Tibial nerve (tissue), 4 donors: ENCODE measurements around the gene B3GNT9.
A peak's percentile ranks its signal among the peaks of the same experiment; 100 is the strongest.

Experiments
- CTCF ChIP-seq, 5 experiments: fragments of 200-600 bp in 3 of 5; fragments of 450-650 bp in 2 of 5; sonication (generic) in 3 of 5; IDR thresholded peaks; one replicate each; pipeline ENCODE4 v1.5.1; 2016 to 2019; ENCODE audit warnings: antibody characterized with exemption in 5 of 5, mild to moderate bottlenecking in 3 of 5, moderate library complexity in 2 of 5
- EP300 ChIP-seq, 2 donors: sonication (generic); formaldehyde crosslinking; IDR thresholded peaks; one replicate each; pipeline ENCODE4 v1.6.1; 2017; ENCODE audit warnings: antibody characterized with exemption in 2 of 2, mild to moderate bottlenecking in 1 of 2

DNA sequence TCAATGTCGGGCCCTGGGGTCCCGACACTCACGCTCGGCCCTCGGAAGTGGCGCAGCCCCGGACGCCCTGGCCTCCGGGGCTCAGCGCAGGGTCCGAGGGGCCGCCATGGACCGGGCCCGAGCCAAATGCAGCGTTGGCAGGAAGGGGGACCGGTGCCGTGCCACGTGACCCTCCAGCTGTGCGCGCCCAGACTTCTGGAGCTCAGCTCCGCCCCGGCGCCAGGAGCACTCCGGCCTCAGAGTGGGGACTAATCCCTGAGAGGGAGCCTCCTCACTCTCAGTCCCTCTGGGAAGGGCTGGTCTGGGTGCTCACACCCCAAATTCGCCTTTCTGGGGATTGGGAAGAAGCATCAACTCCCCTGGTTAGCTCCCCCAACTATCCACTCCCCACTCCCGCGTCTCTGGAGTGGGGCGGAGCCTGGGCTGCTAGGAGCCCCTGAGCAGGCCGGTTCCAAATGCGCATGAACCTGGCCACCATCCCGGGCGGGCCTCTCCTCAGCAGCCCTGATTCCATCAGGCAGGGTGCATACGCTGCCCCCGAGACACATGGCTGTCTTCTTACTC lies at the start of gene B3GNT9:
- TF ChIP-seq CTCF (IDR thresholded peaks at IDR 0.05) (no peak), EP300 (IDR thresholded peaks at IDR 0.05) (peak in 1 of 2 donors; percentile 9)
